Vagina (tissue), 2 donors: ENCODE measurements around the gene FAM163A.

ENCODE experiments used
- CTCF ChIP-seq, 3 experiments: fragments of 450-650 bp in 2 of 3; fragments of 200-600 bp in 1 of 3; sonication (generic) in 1 of 3; IDR thresholded peaks; one replicate each; pipeline ENCODE4 v1.5.1; 2017 to 2019; ENCODE audit warnings: antibody characterized with exemption in 3 of 3, mild to moderate bottlenecking in 2 of 3, moderate library complexity in 2 of 3
- POLR2A ChIP-seq, 2 donors: fragments of 450-650 bp; IDR thresholded peaks; one replicate each; pipeline ENCODE4 v1.6.1; 2017; ENCODE audit warnings: antibody characterized with exemption in 2 of 2, mild to moderate bottlenecking in 2 of 2, moderate library complexity in 2 of 2
- POLR2AphosphoS5 ChIP-seq, 2 donors: sonication (generic); formaldehyde crosslinking; IDR thresholded peaks; one replicate each; pipeline ENCODE4 v1.9.0; 2017; ENCODE audit warnings: antibody characterized with exemption in 2 of 2, mild to moderate bottlenecking in 2 of 2, low read depth in 1 of 2; ENCODE audit not compliant: insufficient read depth in 1 of 2

GRCh38 chr1:179774566-179774965 is 31.5 kb downstream of the FAM163A start:
- TF ChIP-seq POLR2A (IDR thresholded peaks at IDR 0.05): no peak
- TF ChIP-seq CTCF (IDR thresholded peaks at IDR 0.05): no peak
- TF ChIP-seq POLR2AphosphoS5 (IDR thresholded peaks at IDR 0.05; ENCODE audit: insufficient read depth in 1 of 2, low read depth in 1 of 2): no peak
